ENCODE data around the gene SHQ1.

The SHQ1 gene

DNA sequence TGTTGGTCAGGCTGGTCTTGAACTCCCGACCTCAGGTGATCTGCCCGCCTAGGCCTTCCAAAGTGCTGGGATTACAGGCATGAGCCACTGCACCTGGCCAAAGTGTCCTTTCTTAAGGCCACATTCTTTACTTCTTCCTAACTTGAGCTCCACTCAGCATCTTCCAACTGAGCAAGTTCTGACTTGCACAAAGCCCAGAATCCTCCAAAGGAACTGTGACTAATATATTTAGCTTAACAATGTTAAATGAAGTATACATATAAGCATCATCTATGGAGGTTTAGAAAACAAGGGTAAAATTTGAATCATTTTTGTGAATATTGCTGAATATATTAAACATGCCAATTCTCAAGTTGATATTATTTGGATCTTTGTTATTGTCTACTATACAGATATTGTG is 93.7 kb downstream of the SHQ1 start:
- H3K36me3 ChIP-seq (ENCODE audit: insufficient read depth, low read length): no peaks in the 10 kb centered on the region

GRCh38 chr3:72753495-72753894 is 94.8 kb downstream of the SHQ1 start:
- no peaks in the 10 kb centered on the region for H3F3A ChIP-seq (ENCODE audit: low read depth)
- no peaks in the 10 kb centered on the region for H3K9me3 ChIP-seq (ENCODE audit: insufficient read depth, low read depth, low read length)
- no peaks in the 10 kb centered on the region for H3K36me3 ChIP-seq (ENCODE audit: insufficient read depth, low read length)
- no peaks in the 10 kb centered on the region for H3K79me2 ChIP-seq (ENCODE audit: insufficient read depth, low read length)
- no peak overlapping the region for H3K4me2 ChIP-seq (ENCODE audit: low read depth, low read length, poor library complexity, severe bottlenecking)
- no peak for TF ChIP-seq EZH2phosphoT487 (IDR thresholded peaks at IDR 0.05; ENCODE audit: borderline replicate concordance)
- TF ChIP-seq CTCF (conservative IDR thresholded peaks at IDR 0.05; ENCODE audit: low read length): no peak
- H3K4me3 ChIP-seq (ENCODE audit: low read length, poor library complexity, severe bottlenecking): no peak overlapping the region
- peaks cover 12% of the 10 kb centered on the region for H3K4me1 ChIP-seq (ENCODE audit: insufficient read depth, low read length, poor library complexity, severe bottlenecking)
- H2AFZ ChIP-seq (ENCODE audit: low read length): no peak overlapping the region
- no peak overlapping the region for H3K9ac ChIP-seq (ENCODE audit: low read depth, low read length, poor library complexity, severe bottlenecking)
- H3K27me3 ChIP-seq (ENCODE audit: insufficient read depth, low read length, poor library complexity, severe bottlenecking): no peaks in the 10 kb centered on the region
- no peaks in the 10 kb centered on the region for H3K9me2 ChIP-seq (replicated peaks; ENCODE audit: low read depth, low read length)
- H4K20me1 ChIP-seq (ENCODE audit: insufficient read depth, low read length, poor library complexity, severe bottlenecking): peaks cover 4% of the 10 kb centered on the region

More for the DNA sequence above, 93.7 kb downstream of the SHQ1 start:
- Histone ChIP-seq H3F3A (ENCODE audit: low read depth) (no peaks in the 10 kb centered on the region), H3K27me3 (ENCODE audit: insufficient read depth, low read length, poor library complexity, severe bottlenecking) (no peaks in the 10 kb centered on the region), H3K9ac (ENCODE audit: low read depth, low read length, poor library complexity, severe bottlenecking) (no peak overlapping the region), H3K4me3 (ENCODE audit: low read length, poor library complexity, severe bottlenecking) (no peak overlapping the region), H3K4me2 (ENCODE audit: low read depth, low read length, poor library complexity, severe bottlenecking) (no peak overlapping the region), H3K9me2 (replicated peaks; ENCODE audit: low read depth, low read length) (no peaks in the 10 kb centered on the region), H3K9me3 (ENCODE audit: insufficient read depth, low read depth, low read length) (no peaks in the 10 kb centered on the region), H3K79me2 (ENCODE audit: insufficient read depth, low read length) (no peaks in the 10 kb centered on the region), H3K4me1 (ENCODE audit: insufficient read depth, low read length, poor library complexity, severe bottlenecking) (peaks cover 12% of the 10 kb centered on the region), H2AFZ (ENCODE audit: low read length) (no peak overlapping the region), H4K20me1 (ENCODE audit: insufficient read depth, low read length, poor library complexity, severe bottlenecking) (peaks cover 4% of the 10 kb centered on the region)
- TF ChIP-seq CTCF (conservative IDR thresholded peaks at IDR 0.05; ENCODE audit: low read length): no peak
- no peak for TF ChIP-seq EZH2phosphoT487 (IDR thresholded peaks at IDR 0.05; ENCODE audit: borderline replicate concordance)

GRCh38 chr3:72750405-72750965 is 97.8 kb downstream of the SHQ1 start:
- H3K27me3 ChIP-seq (ENCODE audit: insufficient read depth, low read length, poor library complexity, severe bottlenecking): no peaks in the 10 kb centered on the region
- no peak overlapping the region for H2AFZ ChIP-seq (ENCODE audit: low read length)
- no peaks in the 10 kb centered on the region for H3K36me3 ChIP-seq (ENCODE audit: insufficient read depth, low read length)
- H3K9me2 ChIP-seq (replicated peaks; ENCODE audit: low read depth, low read length): no peaks in the 10 kb centered on the region
- TF ChIP-seq EZH2phosphoT487 (IDR thresholded peaks at IDR 0.05; ENCODE audit: borderline replicate concordance): no peak
- no peak for TF ChIP-seq CTCF (conservative IDR thresholded peaks at IDR 0.05; ENCODE audit: low read length)
- H3K4me3 ChIP-seq (ENCODE audit: low read length, poor library complexity, severe bottlenecking): no peak overlapping the region
- H3K4me2 ChIP-seq (ENCODE audit: low read depth, low read length, poor library complexity, severe bottlenecking): no peak overlapping the region
- H3F3A ChIP-seq (ENCODE audit: low read depth): no peaks in the 10 kb centered on the region
- no peaks in the 10 kb centered on the region for H3K79me2 ChIP-seq (ENCODE audit: insufficient read depth, low read length)
- H3K4me1 ChIP-seq (ENCODE audit: insufficient read depth, low read length, poor library complexity, severe bottlenecking): no peaks in the 10 kb centered on the region
- H3K9ac ChIP-seq (ENCODE audit: low read depth, low read length, poor library complexity, severe bottlenecking): no peak overlapping the region
- no peaks in the 10 kb centered on the region for H4K20me1 ChIP-seq (ENCODE audit: insufficient read depth, low read length, poor library complexity, severe bottlenecking)
- H3K9me3 ChIP-seq (ENCODE audit: insufficient read depth, low read depth, low read length): no peaks in the 10 kb centered on the region

Measured in Loucy (cell line).